Mucosa of descending colon (tissue), 3 donors: ENCODE results near the gene SYK. TPM values are rescaled to one million over a fixed set of nuclear protein-coding genes. Genes with fewer than 3 reads are reported as not detected.

Experiments
- ATAC-seq: fragments of 200-7000 bp; cut with Tn5 transposase; one replicate; pipeline ENCODE4 v1.9.1; 2020; ENCODE audit warnings: mild to moderate bottlenecking, moderate library complexity
- DNase-seq, 3 donors: peaks; one replicate each; pipeline ENCODE4 v3.0.0-alpha.2; 2020
- H3K36me3 ChIP-seq: fragments of 200-600 bp; one replicate; pipeline ENCODE4 v1.8.0; 2021; ENCODE audit warnings: low read depth, mild to moderate bottlenecking
- H3K4me1 ChIP-seq: fragments of 200-600 bp; one replicate; pipeline ENCODE4 v1.8.0; 2021; ENCODE audit warnings: low read depth, mild to moderate bottlenecking
- H3K4me3 ChIP-seq: fragments of 200-600 bp; one replicate; pipeline ENCODE4 v1.8.0; 2021; ENCODE audit warnings: mild to moderate bottlenecking
- H3K9me3 ChIP-seq: fragments of 200-600 bp; one replicate; pipeline ENCODE4 v1.8.0; 2021; ENCODE audit warnings: mild to moderate bottlenecking
- intact Hi-C, 2 donors: fragments of 100-400 bp; cut with DNase I in 1 of 2; cut with micrococcal nuclease in 1 of 2; formaldehyde crosslinking; loops; one replicate each; pipeline versions ENCODE4 v1.11.0 to v1.11.1; 2022; cut with DNase I, micrococcal nuclease
- total RNA-seq, 3 donors: library from RNA; stranded (reverse); fragmentation: NEBNext Ultra II Directional in 2 of 3; extraction: Animal tissue kit (Norgen Biotek cat#: 25700) in 2 of 3; gene quantifications; one replicate each; pipeline versions ENCODE4 v1.2.1 to v1.2.4, GENCODE V29; 2021 to 2023
- TF ChIP-seq, protein P1 (sequence below): fragments of 200-600 bp; IDR thresholded peaks from one replicate; pipeline ENCODE4 v1.8.0; 2022; ENCODE audit warnings: antibody characterized with exemption, mild to moderate bottlenecking
- donor health status: DM: no; HTN: no; CAD: no; lungs with moderate emphysema.
- donor health status: DM: no; HTN: no; CAD: no.
- donor health status: DM: no; HTN: yes; CAD: no.

The SYK gene
- total RNA-seq, 3 donors from 2014 or later = 29.0 to 59.5 (median 43.4) TPM

- Histone ChIP-seq H3K4me1 (no peaks in the 10 kb centered on the region), H3K4me3 (no peak overlapping the region), H3K9me3 (no peaks in the 10 kb centered on the region), H3K36me3 (no peaks in the 10 kb centered on the region)
- TF ChIP-seq, protein P1, sequence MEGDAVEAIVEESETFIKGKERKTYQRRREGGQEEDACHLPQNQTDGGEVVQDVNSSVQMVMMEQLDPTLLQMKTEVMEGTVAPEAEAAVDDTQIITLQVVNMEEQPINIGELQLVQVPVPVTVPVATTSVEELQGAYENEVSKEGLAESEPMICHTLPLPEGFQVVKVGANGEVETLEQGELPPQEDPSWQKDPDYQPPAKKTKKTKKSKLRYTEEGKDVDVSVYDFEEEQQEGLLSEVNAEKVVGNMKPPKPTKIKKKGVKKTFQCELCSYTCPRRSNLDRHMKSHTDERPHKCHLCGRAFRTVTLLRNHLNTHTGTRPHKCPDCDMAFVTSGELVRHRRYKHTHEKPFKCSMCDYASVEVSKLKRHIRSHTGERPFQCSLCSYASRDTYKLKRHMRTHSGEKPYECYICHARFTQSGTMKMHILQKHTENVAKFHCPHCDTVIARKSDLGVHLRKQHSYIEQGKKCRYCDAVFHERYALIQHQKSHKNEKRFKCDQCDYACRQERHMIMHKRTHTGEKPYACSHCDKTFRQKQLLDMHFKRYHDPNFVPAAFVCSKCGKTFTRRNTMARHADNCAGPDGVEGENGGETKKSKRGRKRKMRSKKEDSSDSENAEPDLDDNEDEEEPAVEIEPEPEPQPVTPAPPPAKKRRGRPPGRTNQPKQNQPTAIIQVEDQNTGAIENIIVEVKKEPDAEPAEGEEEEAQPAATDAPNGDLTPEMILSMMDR = no peak
- DNase-seq (no peak), ATAC-seq (peak; percentile 36)
- intact Hi-C loops = no loop called here
Measured at GRCh38 chr9:90795871-90796317, 5.7 kb upstream of the SYK start.

- no peak for DNase-seq
- TF ChIP-seq, protein P1 = no peak
- Histone ChIP-seq H3K9me3 (no peaks in the 10 kb centered on the region), H3K36me3 (no peaks in the 10 kb centered on the region), H3K4me1 (peaks cover 3% of the 10 kb centered on the region), H3K4me3 (no peak overlapping the region)
- no peak for ATAC-seq
- intact Hi-C loops = no loop called here
Measured at GRCh38 chr9:90799271-90799852, 2.3 kb upstream of the SYK start.

- Histone ChIP-seq H3K9me3 (no peaks in the 10 kb centered on the region), H3K36me3 (no peaks in the 10 kb centered on the region), H3K4me1 (peaks cover 3% of the 10 kb centered on the region), H3K4me3 (peak overlapping the region; percentile 22)
- TF ChIP-seq, protein P1 = no peak
- intact Hi-C loops = no loop called here
- DNase-seq (peak in 1 of 3 donors; percentile 65), ATAC-seq (peak; percentile 61)
Measured at GRCh38 chr9:90801973-90802322, 329 bp downstream of the SYK start.

GRCh38 chr9:90802386-90802985 lies 867 bp downstream of the SYK start:
- DNase-seq (no peak), ATAC-seq (no peak)
- Histone ChIP-seq H3K4me1 (peaks cover 3% of the 10 kb centered on the region), H3K9me3 (no peaks in the 10 kb centered on the region), H3K4me3 (peak overlapping the region; percentile 22), H3K36me3 (no peaks in the 10 kb centered on the region)
- TF ChIP-seq, protein P1 = no peak
- intact Hi-C loops = no loop called here

- Histone ChIP-seq H3K9me3 (no peaks in the 10 kb centered on the region), H3K36me3 (no peaks in the 10 kb centered on the region), H3K4me3 (no peak overlapping the region), H3K4me1 (peaks cover 3% of the 10 kb centered on the region)
- TF ChIP-seq, protein P1 = no peak
- ATAC-seq (no peak), DNase-seq (no peak)
- intact Hi-C loops = no loop called here
Measured at GRCh38 chr9:90803860-90804593, 2.4 kb downstream of the SYK start.
